Loucy (cell line): ENCODE measurements around the gene DSCAML1.

Experiments
- CTCF ChIP-seq: fragments of 200-600 bp; sonication (generic); conservative IDR thresholded peaks from 2 replicates; pipeline ENCODE4 v1.5.1; 2014; ENCODE audit warnings: mild to moderate bottlenecking, antibody characterized with exemption, low read length
- EZH2phosphoT487 ChIP-seq: fragments of 200-600 bp; IDR thresholded peaks from 2 replicates; pipeline ENCODE4 v1.6.1; 2018; ENCODE audit warnings: antibody characterized with exemption, mild to moderate bottlenecking, moderate library complexity, borderline replicate concordance

- TF ChIP-seq CTCF (no peak), EZH2phosphoT487 (no peak)
Measured at GRCh38 chr11:117781627-117782026, 15.4 kb downstream of the DSCAML1 start.
